GM12874 (cell line): ENCODE data around the gene PNPLA6.

Experiments
- CTCF ChIP-seq: IDR thresholded peaks from 2 replicates; pipeline ENCODE4 v1.5.1; 2011; ENCODE audit warnings: low read depth, mild to moderate bottlenecking, control low read depth, low read length, moderate library complexity; ENCODE audit not compliant: insufficient read depth

The PNPLA6 gene

GRCh38 chr19:7529610-7530490 is 5.7 kb upstream of the PNPLA6 start:
- TF ChIP-seq CTCF = no peak

- TF ChIP-seq CTCF = no peak
Measured at GRCh38 chr19:7533281-7533885, 2.1 kb upstream of the PNPLA6 start.

GRCh38 chr19:7533925-7534480 is 1.5 kb upstream of the PNPLA6 start:
- TF ChIP-seq CTCF = no peak

GRCh38 chr19:7534531-7535046 is 928 bp upstream of the PNPLA6 start:
- no peak for TF ChIP-seq CTCF

- no peak for TF ChIP-seq CTCF
Measured at GRCh38 chr19:7535998-7536695, 630 bp downstream of the PNPLA6 start.

- TF ChIP-seq CTCF = no peak
Measured at GRCh38 chr19:7539827-7540425, 4.4 kb downstream of the PNPLA6 start.
